GM21529 (cell line): ENCODE measurements around the gene MARS2.
A peak's percentile ranks its signal among the peaks of the same experiment; 100 is the strongest.
"Not testable (repeated sequence)": the region's sequence is repeated elsewhere in the genome, so short reads cannot be mapped to it uniquely, and the experiment has no call there.

ENCODE experiments used
- ATAC-seq: cut with Tn5 transposase; IDR thresholded peaks from one replicate; pipeline ENCODE4 v1.9.1; 2021; ENCODE audit not compliant: unreplicated experiment

MARS2 gene

DNA sequence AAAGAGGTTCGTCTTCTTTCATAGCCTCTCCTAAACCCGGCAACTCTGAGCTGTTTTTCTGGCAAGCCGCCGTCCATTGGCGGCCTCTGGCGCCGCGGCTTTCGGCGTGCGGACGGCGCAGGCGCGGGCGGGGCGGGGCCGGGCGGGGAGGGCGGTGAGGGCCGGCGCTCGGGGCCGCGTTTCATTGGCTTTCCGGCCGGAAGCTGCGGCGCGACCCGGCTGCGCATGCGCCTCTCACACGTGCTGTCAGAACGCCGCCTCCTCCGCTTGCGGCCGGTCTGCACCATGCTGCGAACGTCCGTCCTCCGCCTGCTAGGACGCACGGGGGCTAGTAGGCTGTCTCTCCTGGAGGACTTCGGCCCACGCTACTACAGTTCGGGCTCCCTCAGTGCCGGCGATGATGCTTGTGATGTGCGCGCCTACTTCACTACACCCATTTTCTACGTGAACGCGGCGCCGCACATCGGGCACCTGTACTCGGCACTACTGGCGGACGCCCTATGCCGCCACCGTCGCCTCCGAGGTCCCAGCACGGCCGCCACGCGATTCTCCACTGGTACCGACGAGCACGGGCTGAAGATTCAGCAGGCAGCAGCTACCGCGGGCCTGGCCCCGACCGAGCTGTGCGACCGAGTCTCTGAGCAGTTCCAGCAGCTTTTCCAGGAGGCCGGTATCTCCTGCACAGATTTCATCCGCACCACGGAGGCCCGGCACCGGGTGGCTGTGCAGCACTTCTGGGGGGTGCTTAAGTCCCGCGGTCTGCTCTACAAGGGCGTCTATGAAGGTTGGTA lies at the start of gene MARS2:
TSS of gene MARS2 (plus strand) at position 249 of the 791 bp plus-strand sequence. CDS start at position 286, 37 bp downstream.
- peak; percentile 80 for ATAC-seq

DNA sequence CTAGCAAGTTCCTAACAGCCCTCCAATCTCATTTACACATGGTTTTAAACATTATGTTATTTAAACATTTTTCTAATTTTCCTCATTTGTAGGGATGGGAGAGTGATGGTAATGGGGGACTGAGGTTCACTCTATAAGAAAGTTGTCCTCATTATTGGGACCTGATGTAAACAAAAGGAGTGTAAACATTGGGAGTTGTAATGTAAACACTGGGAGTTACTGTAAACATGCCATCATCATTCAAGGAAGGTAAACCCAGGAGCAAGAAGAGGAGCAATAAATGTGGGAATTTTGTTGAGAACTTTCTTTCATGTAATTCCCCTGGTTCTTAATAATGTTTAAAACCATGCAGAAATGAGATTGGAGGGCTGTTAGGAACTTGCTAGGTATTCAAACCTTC lies 47.6 kb upstream of the MARS2 start:
- ATAC-seq = no peak

DNA sequence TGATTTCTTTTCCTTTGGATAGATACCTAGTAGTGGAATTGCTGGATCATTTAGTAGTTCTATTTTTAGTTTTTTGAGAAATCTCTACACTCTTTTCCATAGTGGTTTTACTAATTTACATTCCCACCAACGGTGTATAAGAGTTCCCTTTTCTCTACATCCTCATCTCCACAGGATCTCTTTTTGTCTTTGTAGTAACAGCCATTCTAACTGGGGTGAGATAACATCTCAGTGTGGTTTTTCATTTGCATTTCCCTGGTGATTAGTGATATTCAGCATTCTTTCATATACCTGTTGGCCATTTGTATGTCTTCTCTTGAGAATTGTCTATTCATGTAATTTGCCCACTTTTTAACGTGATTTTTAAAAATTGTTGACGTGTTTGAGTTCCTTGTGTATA lies 43.5 kb upstream of the MARS2 start:
- ATAC-seq = no peak

DNA sequence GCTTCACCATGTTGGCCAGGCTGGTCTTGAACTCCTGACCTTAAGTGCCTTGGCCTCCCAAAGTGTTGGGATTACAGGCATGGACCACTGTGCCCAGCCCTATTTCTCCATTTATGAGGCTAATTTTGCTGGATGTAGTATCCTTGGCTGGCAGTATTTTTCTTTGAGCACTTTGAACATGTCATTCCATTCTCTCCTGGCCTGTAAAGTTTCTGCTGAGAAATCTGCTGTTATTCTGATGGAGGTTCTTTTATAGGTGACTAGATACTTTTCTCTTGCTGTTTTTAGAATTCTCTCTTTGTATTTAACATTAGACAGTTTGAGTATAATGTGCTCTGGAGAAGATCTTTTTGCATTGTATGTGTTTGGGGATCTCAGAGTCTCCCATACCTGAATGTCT lies 38.9 kb upstream of the MARS2 start:
- ATAC-seq = no peak

DNA sequence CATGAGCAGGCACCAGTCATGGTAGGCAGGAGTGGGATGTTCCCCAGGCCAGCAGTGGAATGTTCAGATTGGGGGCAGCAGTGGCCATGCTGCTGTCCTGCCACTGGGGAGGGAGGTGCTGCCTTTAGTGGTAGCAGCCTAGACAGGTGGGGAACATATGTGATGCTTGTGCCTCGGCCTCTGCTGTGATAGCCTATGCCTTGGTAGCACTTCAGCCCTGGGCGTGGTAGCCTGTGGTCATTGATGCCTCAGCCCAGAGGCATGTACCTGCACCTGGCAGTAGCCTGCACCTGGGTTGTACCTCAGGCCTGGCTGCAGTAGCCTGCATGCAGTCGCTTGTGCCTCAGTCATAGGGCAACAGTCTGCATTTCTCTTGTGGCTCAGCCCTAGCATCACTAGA lies 36.9 kb upstream of the MARS2 start:
- no peak for ATAC-seq

DNA sequence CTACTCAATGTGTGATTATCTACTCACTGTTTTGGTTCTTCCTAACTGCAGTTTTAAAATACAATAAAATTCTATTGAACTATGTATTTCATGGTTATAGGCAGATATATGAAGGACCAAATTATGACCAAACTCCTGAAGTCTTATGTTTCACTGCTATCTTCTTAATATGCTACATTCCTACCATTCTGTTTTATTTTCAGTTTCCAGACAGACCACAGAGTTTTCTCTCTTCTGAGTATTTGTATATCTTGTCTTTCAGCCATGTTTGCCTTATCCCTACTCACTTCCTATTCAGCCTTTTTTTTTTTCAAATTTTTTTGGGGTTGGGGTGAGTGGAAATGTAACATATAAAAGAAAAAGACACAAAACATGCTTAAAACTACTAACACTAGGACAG lies 36.1 kb upstream of the MARS2 start:
- ATAC-seq = no peak

DNA sequence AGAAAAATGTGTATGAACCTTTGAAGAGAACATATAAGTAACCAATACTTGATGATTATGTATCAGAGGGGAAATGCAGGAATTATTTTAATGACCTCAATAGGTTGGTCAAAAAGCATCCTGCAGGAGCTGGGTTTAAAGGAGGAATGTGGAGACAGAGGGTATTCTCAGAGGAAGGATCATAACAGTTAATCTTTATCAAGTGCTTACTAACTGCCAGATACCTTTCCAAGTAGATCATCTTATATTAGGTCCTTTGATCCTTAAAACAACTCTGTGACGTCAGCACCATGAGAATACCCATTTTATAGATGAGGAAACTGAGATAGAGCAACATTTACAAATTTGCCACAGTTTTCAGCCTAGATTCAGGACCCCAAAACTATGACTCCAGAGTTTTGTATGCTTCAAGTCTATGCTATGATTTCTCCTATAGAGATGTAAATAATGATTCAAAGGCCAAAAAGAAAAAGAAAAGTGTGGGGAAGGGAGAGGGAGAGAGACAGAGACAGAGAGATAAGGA lies 32.7 kb upstream of the MARS2 start:
- no peak for ATAC-seq

DNA sequence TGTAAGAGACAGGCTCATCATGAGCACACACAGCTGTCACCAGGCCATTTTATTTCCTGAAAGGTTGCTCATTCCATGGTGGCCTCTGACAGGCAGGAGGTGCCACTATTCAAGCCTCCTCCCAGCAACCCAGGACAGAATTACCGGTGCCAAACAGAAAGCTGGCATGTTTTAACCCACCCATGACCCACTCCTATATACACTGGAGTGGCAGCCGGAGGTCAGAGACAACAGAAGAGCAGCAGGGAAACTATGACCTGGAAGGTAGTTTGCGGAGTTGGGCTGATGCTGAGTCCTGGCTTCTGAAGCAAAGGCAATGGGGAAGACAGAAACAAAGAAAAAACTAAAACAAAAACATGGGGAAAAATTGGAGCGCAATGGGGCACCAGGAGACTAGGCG lies 32.1 kb upstream of the MARS2 start:
- ATAC-seq = no peak

DNA sequence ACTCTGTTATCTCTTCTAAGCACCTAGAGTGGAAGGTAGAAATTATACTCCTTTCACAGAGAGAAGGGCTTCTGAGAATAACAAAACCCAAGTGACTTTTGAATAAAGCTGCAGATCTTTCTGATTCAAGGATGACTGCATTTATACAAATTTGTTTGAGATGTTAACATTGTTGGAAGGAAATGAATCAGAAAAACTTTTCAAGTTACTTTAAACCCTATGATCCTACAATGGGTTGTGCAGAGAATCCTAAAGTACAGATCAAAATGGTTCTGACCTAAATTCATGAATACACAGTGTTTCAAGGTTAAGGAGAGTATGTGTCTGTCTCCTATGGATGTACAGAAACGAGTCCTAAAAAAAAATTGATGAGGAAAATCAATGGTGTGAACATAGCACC lies 31.6 kb upstream of the MARS2 start:
- no peak for ATAC-seq

DNA sequence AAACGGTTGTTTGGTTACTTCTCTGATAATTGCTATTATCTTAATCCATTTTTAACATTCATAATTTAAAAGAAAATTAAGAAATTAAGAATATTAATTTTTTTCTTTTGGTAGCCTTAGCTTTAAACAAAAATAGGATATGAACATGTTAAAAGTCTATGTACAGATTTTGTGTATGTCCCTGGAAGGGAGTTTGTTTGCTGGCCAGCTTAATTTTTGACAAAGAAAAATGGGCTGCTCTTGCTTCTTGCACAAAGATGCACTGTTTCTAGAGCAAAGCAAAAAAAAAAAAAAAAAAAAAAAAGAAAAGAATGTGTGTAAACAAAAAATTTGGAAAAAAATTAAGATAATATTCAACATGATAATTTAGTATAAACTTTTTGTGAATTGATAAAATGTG lies 31.1 kb upstream of the MARS2 start:
- ATAC-seq = no peak

DNA sequence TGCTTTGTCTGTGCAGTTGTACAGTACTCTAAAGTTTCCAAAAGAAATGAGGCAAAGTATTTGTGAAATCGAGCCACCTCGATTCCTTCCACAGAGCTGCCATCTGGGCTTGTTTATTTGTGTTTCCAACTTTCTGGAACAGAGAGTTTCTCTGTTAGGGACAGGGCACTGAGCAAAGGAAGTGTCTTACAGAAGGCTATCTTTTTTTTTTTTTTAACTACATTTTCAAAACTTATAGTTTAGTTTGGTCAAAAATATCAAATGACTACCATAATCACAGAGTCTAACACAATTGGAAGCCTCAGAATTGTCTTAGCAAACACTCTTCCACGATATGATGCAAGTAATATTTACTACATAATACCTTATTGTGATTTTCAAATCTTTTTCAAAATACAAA lies 30.6 kb upstream of the MARS2 start:
- ATAC-seq = no peak

DNA sequence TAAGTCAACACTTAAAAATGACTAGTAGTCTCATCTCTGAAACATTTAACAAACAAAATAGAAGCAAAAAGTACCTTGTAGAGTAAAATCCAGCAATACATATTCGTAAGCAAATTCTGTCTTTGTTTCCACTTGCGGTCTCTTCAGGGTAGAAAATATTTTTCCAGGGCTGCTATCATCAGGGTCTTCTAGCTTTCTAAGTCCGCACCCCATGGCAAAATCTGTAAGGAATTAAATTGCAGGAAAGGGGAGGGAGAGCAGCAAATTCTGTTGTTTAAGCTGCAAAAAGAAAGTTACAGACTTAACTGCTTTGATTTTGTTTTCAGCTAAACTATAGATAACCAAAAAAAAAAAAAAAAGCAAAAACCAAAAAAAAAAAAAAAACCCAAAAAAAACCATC lies 29.9 kb upstream of the MARS2 start, which contains the start of gene RFTN2:
TSS of gene RFTN2 (minus strand) at position 342 of the 400 bp plus-strand sequence. CDS start at position 213, 129 bp downstream.
- no peak for ATAC-seq

DNA sequence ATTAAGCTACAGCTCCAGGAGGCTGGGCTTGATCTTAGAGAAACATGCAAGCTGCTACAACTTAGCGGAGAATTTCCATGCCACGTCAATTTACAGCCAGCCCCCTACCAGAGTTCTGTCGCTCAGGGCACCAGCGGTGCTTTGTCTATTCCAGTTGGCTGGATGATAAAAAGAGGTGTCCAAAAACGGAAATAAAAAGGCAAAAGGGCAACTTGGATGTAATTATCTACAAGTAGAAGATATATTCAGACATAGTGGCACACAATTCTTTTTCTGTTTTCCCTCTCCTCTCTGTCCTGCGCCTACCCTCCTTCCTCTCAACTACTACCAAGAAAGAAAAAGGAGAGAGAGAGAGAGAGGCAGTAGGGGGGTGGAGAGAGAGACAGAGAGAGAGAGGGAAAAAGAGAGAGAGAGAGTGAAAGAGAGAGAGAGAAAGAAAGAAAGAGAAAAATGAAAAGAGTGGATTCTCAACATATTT lies 29.4 kb upstream of the MARS2 start:
- ATAC-seq = no peak

DNA sequence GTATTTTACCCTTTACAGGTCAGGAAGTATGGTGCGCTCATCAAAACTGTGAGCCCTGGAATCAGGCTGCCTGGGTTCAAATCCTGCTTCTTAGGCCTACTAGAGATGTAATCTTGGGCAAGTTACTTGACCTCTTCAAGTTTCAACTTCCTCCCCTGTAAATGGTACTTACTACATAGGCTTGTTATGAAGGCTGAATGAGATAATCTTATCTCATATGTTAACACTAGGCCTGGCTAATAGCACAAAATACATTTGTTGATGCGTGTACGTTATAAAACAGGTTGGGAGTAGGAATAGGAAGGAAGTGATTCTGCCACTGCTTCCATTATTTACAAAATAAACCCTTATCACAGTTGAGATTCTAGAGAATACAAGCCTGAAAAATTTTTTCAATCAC lies 28.1 kb upstream of the MARS2 start:
- ATAC-seq = no peak

DNA sequence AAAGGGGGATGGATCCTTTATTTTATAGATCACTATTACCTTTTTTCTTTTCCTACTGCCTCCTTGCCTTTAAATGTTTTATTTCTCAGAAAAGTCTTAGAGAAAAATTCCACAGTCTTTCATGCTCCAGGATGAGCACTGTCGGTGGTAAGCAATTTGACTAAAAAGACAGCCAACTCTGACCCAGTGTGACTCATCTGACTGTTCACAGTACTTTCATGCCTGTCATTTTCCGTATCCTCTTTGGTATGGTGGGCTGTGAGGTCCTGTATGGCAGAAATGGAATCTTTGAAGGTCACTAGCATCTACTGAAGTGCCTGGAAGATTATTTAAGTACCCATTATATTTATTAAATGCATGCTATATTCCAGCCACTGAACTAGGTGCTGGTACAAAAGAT lies 27.7 kb upstream of the MARS2 start:
- ATAC-seq = no peak

DNA sequence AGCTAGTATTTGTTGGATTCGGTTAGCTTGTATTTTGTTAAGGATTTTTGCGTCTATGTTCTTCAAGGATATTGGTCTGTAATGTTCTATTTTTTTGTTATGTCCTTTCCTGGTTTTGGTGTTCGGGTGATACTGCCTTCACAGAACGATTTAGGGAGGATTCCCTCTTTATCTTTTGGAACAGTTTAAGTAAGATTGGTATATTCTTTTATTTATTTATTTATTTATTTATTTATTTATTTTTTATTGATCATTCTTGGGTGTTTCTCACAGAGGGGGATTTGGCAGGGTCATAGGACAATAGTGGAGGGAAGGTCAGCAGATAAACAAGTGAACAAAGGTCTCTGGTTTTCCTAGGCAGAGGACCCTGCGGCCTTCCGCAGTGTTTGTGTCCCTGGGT lies 10.0 kb upstream of the MARS2 start:
- ATAC-seq = not testable (repeated sequence)

DNA sequence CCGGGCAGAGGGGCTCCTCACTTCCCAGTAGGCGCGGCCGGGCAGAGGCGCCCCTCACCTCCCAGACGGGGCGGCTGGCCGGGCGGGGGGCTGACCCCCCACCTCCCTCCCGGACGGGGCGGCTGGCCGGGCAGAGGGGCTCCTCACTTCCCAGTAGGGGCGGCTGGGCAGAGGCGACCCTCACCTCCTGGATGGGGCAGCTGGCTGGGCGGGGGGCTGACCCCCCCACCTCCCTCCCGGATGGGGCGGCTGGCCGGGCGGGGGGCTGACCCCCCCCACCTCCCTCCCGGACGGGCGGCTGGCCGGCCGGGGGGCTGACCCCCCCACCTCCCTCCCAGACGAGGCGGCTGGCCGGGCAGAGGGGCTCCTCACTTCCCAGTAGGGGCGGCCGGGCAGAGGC lies 9.2 kb upstream of the MARS2 start:
- not testable (repeated sequence) for ATAC-seq

DNA sequence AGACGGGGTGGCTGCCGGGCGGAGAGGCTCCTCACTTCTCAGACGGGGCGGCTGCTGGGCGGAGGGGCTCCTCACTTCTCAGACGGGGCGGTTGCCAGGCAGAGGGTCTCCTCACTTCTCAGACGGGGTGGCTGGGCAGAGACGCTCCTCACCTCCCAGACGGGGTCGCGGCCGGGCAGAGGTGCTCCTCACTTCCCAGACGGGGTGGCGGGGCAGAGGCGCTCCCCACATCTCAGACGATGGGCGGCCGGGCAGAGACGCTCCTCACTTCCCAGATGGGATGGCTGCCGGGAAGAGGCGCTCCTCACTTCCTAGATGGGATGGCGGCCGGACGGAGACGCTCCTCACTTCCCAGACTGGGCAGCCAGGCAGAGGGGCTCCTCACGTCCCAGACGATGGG lies 8.6 kb upstream of the MARS2 start:
- ATAC-seq = not testable (repeated sequence)

DNA sequence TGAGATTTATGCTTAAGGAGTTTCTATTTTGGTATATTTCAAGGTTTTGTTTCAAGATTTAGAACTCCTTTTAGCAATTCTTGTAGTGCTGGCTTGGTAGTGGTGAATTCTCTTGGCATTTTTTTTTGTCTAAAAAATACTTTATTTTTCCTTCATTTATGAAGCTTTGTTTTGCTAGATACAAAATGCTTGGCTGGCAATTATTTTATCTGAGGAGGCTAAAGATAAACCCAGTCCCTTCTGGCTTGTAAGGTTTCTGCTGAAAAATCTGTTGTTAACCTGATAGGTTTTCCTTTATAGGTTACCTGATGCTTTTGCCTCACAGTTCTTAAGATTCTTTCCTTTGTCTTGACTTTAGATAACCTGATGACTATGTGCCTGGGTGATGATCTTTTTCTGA lies 5.4 kb upstream of the MARS2 start:
- not testable (repeated sequence) for ATAC-seq

DNA sequence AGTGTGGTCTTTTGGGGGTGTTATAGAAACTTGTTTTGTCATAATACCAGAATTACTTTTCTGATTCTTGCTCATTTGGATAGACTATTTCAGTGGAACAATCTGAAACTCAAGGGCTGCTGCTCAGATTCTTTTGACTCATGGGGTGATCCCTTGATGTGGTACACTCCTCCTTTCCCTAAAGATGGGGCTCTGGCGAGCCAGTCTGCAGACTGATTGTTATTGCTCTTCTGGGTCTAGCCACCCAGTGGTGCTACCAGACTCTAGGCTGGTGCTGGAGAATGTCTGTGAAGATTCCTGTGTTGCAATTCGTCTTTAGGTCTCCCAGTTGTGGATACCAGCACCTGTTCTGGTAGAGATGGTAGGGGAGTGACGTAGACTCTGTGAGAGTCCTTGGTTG lies 4.2 kb upstream of the MARS2 start:
- ATAC-seq = no peak

DNA sequence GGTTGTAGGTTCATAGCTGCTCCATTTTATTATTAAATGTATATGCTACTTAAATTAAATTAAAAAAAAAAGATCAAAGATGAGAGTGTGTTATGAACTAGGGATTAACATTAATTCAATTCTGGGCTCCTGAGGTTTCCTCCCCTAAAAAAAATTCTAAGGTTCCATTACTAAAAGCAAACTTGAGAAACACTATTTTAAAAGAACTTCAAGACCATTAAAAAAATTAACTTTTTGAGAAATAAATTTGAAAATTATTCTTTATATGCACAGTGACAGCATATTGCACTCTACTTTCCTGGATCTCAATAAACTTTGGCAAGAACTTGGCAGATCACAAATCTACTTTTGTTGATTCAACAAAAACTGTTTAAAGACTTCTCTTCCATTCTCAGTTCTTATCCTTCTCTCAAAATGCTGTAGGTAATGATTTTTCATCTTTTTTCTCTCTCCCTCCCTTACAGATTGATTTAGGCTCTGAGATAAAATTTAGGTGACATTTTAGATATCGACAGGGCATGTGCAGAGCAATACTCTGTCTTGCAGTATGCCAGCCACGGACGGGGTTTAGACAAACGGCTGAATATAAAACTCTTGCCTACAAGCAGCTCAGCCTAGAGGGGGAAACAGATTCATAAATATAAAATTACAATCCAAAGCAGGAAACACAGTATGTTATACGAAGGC lies 592 bp upstream of the MARS2 start:
- ATAC-seq = peak; percentile 31
